ENCODE data around the gene PASD1. TPM values are rescaled to one million over a fixed set of nuclear protein-coding genes. Genes with fewer than 3 reads are reported as not detected.
"Not testable (repeated sequence)": the region's sequence is repeated elsewhere in the genome, so short reads cannot be mapped to it uniquely, and the experiment has no call there.

The PASD1 gene
- total RNA-seq, 1 donor from 2014 or later, result not detected

GRCh38 chrX:151694121-151694520, 130.6 kb downstream of the PASD1 start:
- TF ChIP-seq CTCF (IDR thresholded peaks at IDR 0.05; ENCODE audit: borderline replicate concordance), result no peak
- no peak for DNase-seq

GRCh38 chrX:151694661-151695582, 131.4 kb downstream of the PASD1 start, which contains the start of gene PRRG3:
Gene PRRG3, plus strand, starts transcription at chrX:151695458. Its CDS starts 3,357 bp downstream, at chrX:151698815.
- no peak for DNase-seq
- H3K27ac ChIP-seq (replicated peaks), result peak within 1 kb of the TSS; percentile 19
- H3K27me3 ChIP-seq (ENCODE audit: low read depth), result peaks cover 9% of the 10 kb centered on the region
- H3K4me1 ChIP-seq, result no peaks in the 10 kb centered on the region
- H3K4me3 ChIP-seq, result peak within 1 kb of the TSS; percentile 56
- intact Hi-C loops (cut with micrococcal nuclease), result no loop called here
- no peak for TF ChIP-seq CTCF (IDR thresholded peaks at IDR 0.05; ENCODE audit: borderline replicate concordance)
- H3K36me3 ChIP-seq, result no peaks in the 10 kb centered on the region
- no peaks in the 10 kb centered on the region for H3K9me3 ChIP-seq (replicated peaks)

More at GRCh38 chrX:151694121-151694520, 130.6 kb downstream of the PASD1 start:
- H3K4me3 ChIP-seq, result peak overlapping the region; percentile 56
- no peaks in the 10 kb centered on the region for H3K9me3 ChIP-seq (replicated peaks)
- H3K27ac ChIP-seq (replicated peaks), result no peak overlapping the region
- peaks cover 9% of the 10 kb centered on the region for H3K27me3 ChIP-seq (ENCODE audit: low read depth)
- H3K36me3 ChIP-seq, result no peaks in the 10 kb centered on the region
- intact Hi-C loops (cut with micrococcal nuclease), result no loop called here
- no peaks in the 10 kb centered on the region for H3K4me1 ChIP-seq

GRCh38 chrX:151695583-151696340, 132.3 kb downstream of the PASD1 start:
- no peak for TF ChIP-seq CTCF (IDR thresholded peaks at IDR 0.05; ENCODE audit: borderline replicate concordance)
- H3K4me1 ChIP-seq, result no peaks in the 10 kb centered on the region
- peak overlapping the region; percentile 56 for H3K4me3 ChIP-seq
- intact Hi-C loops (cut with micrococcal nuclease), result no loop called here
- no peak for DNase-seq
- no peaks in the 10 kb centered on the region for H3K36me3 ChIP-seq
- H3K27me3 ChIP-seq (ENCODE audit: low read depth), result peaks cover 9% of the 10 kb centered on the region
- no peaks in the 10 kb centered on the region for H3K9me3 ChIP-seq (replicated peaks)
- H3K27ac ChIP-seq (replicated peaks), result peak overlapping the region; percentile 19

GRCh38 chrX:151697082-151697481, 133.6 kb downstream of the PASD1 start:
- intact Hi-C loops (cut with micrococcal nuclease); H3K27me3 ChIP-seq (ENCODE audit: low read depth); H3K4me1 ChIP-seq; H3K27ac ChIP-seq (replicated peaks); H3K36me3 ChIP-seq; H3K4me3 ChIP-seq; DNase-seq; H3K9me3 ChIP-seq (replicated peaks): not testable (repeated sequence)

GRCh38 chrX:151697522-151697921, 134.0 kb downstream of the PASD1 start:
- H3K36me3 ChIP-seq, result no peaks in the 10 kb centered on the region
- intact Hi-C loops (cut with micrococcal nuclease), result no loop called here
- no peak overlapping the region for H3K4me3 ChIP-seq
- DNase-seq, result no peak
- H3K27me3 ChIP-seq (ENCODE audit: low read depth), result peaks cover 9% of the 10 kb centered on the region
- TF ChIP-seq CTCF (IDR thresholded peaks at IDR 0.05; ENCODE audit: borderline replicate concordance), result no peak
- H3K4me1 ChIP-seq, result peaks cover under 1% of the 10 kb centered on the region
- no peaks in the 10 kb centered on the region for H3K9me3 ChIP-seq (replicated peaks)
- no peak overlapping the region for H3K27ac ChIP-seq (replicated peaks)
